SU-DHL-6 (cell line): Measurements from ENCODE around the gene B4GALNT1.

Source experiments
- H2AFZ ChIP-seq: fragments of 200-600 bp; sonication (generic); 2 replicates; pipeline ENCODE4 v1.6.1; 2014; ENCODE audit warnings: low read depth, mild to moderate bottlenecking, moderate library complexity, mixed read lengths, antibody characterized with exemption, low read length; ENCODE audit not compliant: severe bottlenecking
- H3F3A ChIP-seq: fragments of 200-600 bp; shearing (Covaris generic); 2 replicates; pipeline ENCODE4 v1.6.0; 2016; ENCODE audit warnings: antibody characterized with exemption, mild to moderate bottlenecking; ENCODE audit not compliant: insufficient read depth
- H3K27ac ChIP-seq: fragments of 200-600 bp; sonication (generic); 2 replicates; pipeline ENCODE4 v1.5.1; 2016; ENCODE audit warnings: low read depth, mild to moderate bottlenecking, low read length, moderate library complexity, mixed read lengths
- H3K27me3 ChIP-seq: fragments of 200-600 bp; sonication (generic), shearing (Covaris generic); 2 replicates; pipeline ENCODE4 v1.6.0; 2014; ENCODE audit warnings: mild to moderate bottlenecking, low read length
- H3K36me3 ChIP-seq: fragments of 200-600 bp; sonication (generic); 2 replicates; pipeline ENCODE4 v1.6.1; 2014; ENCODE audit warnings: mild to moderate bottlenecking, low read length, mixed read lengths
- H3K4me2 ChIP-seq: fragments of 300-600, 200-600 bp; shearing (Covaris generic), sonication (generic); 2 replicates; pipeline ENCODE4 v1.6.0; 2014; ENCODE audit warnings: low read length, low read depth, mild to moderate bottlenecking; ENCODE audit not compliant: poor library complexity, severe bottlenecking
- H3K4me3 ChIP-seq: fragments of 200-600 bp; sonication (generic); 2 replicates; pipeline ENCODE4 v1.5.1; 2014; ENCODE audit warnings: antibody characterized with exemption, low read length, mild to moderate bottlenecking, mixed read lengths; ENCODE audit not compliant: insufficient read depth, poor library complexity, severe bottlenecking
- H3K79me2 ChIP-seq: fragments of 200-600 bp; sonication (generic); 2 replicates; pipeline ENCODE4 v1.6.1; 2014; ENCODE audit warnings: mild to moderate bottlenecking, low read length, moderate library complexity; ENCODE audit not compliant: insufficient read depth
- H3K9ac ChIP-seq: fragments of 200-600 bp; sonication (generic); 2 replicates; pipeline ENCODE4 v1.7.0; 2014; ENCODE audit warnings: mild to moderate bottlenecking, low read length
- H3K9me2 ChIP-seq: fragments of 200-600 bp; sonication (generic); replicated peaks from 2 replicates; pipeline ENCODE4 v1.6.1; 2014; ENCODE audit warnings: low read length; ENCODE audit not compliant: insufficient read depth
- H3K9me3 ChIP-seq: fragments of 200-600 bp; sonication (generic); 2 replicates; pipeline ENCODE4 v1.6.1; 2014; ENCODE audit warnings: low read length, mixed read lengths; ENCODE audit not compliant: insufficient read depth
- H4K20me1 ChIP-seq: fragments of 200-600 bp; sonication (generic); 2 replicates; pipeline ENCODE4 v1.6.1; 2014; ENCODE audit warnings: low read depth, mild to moderate bottlenecking, antibody characterized with exemption, low read length, moderate library complexity, mixed read lengths
- EZH2phosphoT487 ChIP-seq: fragments of 200-600 bp; sonication (generic), shearing (Covaris generic); conservative IDR thresholded peaks from 2 replicates; pipeline ENCODE4 v1.6.1; 2018; ENCODE audit warnings: mild to moderate bottlenecking, antibody characterized with exemption, low read length, moderate library complexity, mixed read lengths
- TF ChIP-seq, protein P1 (sequence below): fragments of 200-600 bp; sonication (generic); IDR thresholded peaks from one replicate; pipeline ENCODE4 v1.5.1; 2017; ENCODE audit warnings: antibody characterized with exemption, mild to moderate bottlenecking, low read length, moderate library complexity; ENCODE audit not compliant: insufficient read depth, poor library complexity, severe bottlenecking

B4GALNT1 gene

DNA sequence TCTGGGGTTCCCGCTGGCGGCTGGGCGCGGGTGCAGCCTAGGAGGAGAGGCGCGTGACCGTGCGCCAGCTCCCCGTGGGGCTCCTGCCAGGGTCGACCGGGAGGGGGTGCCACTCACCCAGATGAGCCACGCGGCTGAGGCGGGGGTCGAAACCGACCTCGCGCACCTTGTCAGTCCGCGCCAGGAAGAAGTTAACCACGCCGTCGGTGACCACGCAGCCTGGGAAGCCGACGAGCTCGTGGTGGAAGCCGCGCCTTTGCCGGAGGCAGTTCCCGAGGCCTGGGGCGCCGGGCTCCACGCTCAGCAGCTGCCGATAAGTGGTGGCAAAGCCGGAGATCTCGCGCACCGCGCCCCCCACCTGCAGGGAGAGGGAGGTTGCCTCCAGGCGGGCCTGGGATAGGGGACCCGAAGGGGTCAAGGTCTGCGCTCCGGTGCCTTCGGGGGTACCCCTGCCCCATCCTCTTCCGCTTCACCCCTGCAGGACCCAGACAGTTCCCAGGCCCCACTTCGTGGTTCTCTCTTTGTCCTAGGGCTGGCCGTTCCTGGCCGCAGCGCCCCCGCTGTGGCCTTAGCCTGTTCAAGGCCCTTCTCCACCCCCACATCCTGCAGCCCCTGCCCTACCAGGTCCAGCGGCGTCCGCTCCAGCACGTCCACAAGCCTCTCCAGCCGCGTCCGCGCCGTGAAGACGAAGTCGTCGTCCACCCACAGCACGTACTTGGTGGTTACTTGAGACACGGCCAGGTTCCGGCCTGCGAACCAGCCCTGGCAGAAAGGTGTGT is 5.3 kb downstream of the B4GALNT1 start:
- no peak overlapping the region for H3K9ac ChIP-seq
- no peak overlapping the region for H3K4me3 ChIP-seq
- no peaks in the 10 kb centered on the region for H3F3A ChIP-seq
- no peaks in the 10 kb centered on the region for H3K9me2 ChIP-seq
- H3K27me3 ChIP-seq = no peaks in the 10 kb centered on the region
- no peak overlapping the region for H3K27ac ChIP-seq
- no peaks in the 10 kb centered on the region for H4K20me1 ChIP-seq
- H3K79me2 ChIP-seq = no peaks in the 10 kb centered on the region
- no peak for TF ChIP-seq EZH2phosphoT487
- TF ChIP-seq, protein P1, sequence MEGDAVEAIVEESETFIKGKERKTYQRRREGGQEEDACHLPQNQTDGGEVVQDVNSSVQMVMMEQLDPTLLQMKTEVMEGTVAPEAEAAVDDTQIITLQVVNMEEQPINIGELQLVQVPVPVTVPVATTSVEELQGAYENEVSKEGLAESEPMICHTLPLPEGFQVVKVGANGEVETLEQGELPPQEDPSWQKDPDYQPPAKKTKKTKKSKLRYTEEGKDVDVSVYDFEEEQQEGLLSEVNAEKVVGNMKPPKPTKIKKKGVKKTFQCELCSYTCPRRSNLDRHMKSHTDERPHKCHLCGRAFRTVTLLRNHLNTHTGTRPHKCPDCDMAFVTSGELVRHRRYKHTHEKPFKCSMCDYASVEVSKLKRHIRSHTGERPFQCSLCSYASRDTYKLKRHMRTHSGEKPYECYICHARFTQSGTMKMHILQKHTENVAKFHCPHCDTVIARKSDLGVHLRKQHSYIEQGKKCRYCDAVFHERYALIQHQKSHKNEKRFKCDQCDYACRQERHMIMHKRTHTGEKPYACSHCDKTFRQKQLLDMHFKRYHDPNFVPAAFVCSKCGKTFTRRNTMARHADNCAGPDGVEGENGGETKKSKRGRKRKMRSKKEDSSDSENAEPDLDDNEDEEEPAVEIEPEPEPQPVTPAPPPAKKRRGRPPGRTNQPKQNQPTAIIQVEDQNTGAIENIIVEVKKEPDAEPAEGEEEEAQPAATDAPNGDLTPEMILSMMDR = no peak
- no peaks in the 10 kb centered on the region for H3K36me3 ChIP-seq
- no peaks in the 10 kb centered on the region for H3K9me3 ChIP-seq
- H3K4me2 ChIP-seq = no peak overlapping the region
- no peak overlapping the region for H2AFZ ChIP-seq

DNA sequence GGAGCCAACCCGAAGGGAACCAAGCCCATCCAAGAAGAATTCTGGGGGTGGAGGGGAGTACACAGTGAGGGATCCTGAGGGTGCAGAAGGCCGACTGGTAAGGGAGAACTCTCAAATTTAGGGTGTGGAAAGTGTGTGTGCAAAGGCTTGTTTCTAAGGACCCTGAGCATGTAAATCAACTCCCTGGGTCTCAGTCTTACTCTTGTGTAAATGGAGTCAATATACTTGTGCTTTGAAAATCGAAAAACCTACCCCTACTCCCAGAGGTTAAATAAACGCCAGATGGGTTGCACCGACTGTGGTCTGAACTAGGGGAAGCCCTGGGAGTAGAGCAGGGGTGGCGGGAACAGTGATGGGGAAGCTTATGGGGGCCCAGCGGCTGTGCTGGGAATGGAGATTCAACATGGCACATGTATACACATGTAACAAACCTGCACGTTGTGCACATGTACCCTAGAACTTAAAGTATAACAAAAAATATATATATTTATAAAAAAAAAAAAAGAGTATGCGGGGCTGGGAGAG is 6.0 kb downstream of the B4GALNT1 start:
- no peak overlapping the region for H2AFZ ChIP-seq
- H3K27ac ChIP-seq = no peak overlapping the region
- H3K9ac ChIP-seq = no peak overlapping the region
- no peaks in the 10 kb centered on the region for H3F3A ChIP-seq
- H3K9me3 ChIP-seq = no peaks in the 10 kb centered on the region
- no peaks in the 10 kb centered on the region for H4K20me1 ChIP-seq
- TF ChIP-seq EZH2phosphoT487 = no peak
- TF ChIP-seq, protein P1 = no peak
- no peaks in the 10 kb centered on the region for H3K79me2 ChIP-seq
- H3K4me3 ChIP-seq = no peak overlapping the region
- no peak overlapping the region for H3K4me2 ChIP-seq
- H3K36me3 ChIP-seq = no peaks in the 10 kb centered on the region
- no peaks in the 10 kb centered on the region for H3K9me2 ChIP-seq
- no peaks in the 10 kb centered on the region for H3K27me3 ChIP-seq

DNA sequence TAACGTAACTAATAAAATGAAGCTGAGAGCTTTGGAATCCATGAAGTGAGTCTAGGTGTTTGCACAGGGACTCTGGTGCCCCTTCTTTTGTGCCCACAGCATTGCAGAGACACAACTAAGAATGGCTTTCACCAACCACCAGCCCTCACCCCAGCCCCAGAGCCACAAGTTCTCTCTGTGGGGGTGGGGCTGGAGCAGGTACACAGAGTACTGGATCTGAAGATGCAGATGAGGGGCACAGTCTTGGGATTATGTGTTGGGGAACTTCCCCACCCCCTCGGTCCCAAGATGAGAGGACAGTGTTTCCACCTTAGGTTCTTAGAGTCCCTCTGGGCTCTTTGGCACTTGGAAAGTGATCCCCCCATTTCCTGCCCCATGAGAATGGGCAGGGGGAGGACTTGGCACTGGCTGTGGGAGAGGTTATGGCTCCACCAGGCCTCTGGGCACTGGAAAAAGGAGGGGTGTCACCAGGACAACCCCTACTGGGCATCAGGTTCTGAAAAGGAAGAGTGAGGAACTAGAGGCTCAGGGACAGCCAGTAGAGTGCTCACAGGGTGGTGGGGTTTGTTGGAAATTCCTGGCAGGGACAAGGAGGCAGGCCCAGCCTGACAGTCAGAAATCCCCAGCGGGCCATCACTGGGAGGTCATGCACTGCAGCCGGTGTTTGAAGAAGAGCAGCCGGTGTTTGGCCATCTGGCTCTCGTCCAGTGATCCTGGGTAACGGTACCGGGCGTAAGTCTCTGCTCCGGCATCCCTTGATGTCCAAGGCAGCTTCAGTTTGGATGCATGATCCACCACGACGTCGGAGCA is 6.7 kb downstream of the B4GALNT1 start:
- TF ChIP-seq, protein P1 = no peak
- TF ChIP-seq EZH2phosphoT487 = no peak
- Histone ChIP-seq H2AFZ (no peak overlapping the region), H3K4me3 (no peak overlapping the region), H3K79me2 (no peaks in the 10 kb centered on the region), H4K20me1 (no peaks in the 10 kb centered on the region), H3K4me2 (no peak overlapping the region), H3K9me2 (no peaks in the 10 kb centered on the region), H3F3A (no peaks in the 10 kb centered on the region), H3K27ac (no peak overlapping the region), H3K9ac (no peak overlapping the region), H3K9me3 (no peaks in the 10 kb centered on the region), H3K27me3 (no peaks in the 10 kb centered on the region), H3K36me3 (no peaks in the 10 kb centered on the region)
